ENCODE measurements around the gene MACROD2.
"Not testable (repeated sequence)": the region's sequence is repeated elsewhere in the genome, so short reads cannot be mapped to it uniquely, and the experiment has no call there.

The MACROD2 gene

GRCh38 chr20:14979453-14979986 lies 984.2 kb downstream of the MACROD2 start:
- ATAC-seq = no peak
- no peak for TF ChIP-seq ARNTL (CRISPR knock-in tag; IDR thresholded peaks at IDR 0.05; ENCODE audit: borderline replicate concordance, low read depth)
- TF ChIP-seq ZC3H10 (CRISPR knock-in tag; IDR thresholded peaks at IDR 0.05) = no peak
- no peak for TF ChIP-seq POU6F1 (CRISPR knock-in tag; IDR thresholded peaks at IDR 0.05; ENCODE audit: borderline replicate concordance, low read depth)
- no peak for TF ChIP-seq ZNF70 (CRISPR knock-in tag; IDR thresholded peaks at IDR 0.05)
- no peak for TF ChIP-seq PATZ1 (CRISPR knock-in tag; IDR thresholded peaks at IDR 0.05; ENCODE audit: borderline replicate concordance)
- no peak for TF ChIP-seq ZFP3 (CRISPR knock-in tag; IDR thresholded peaks at IDR 0.05)
- no peak for TF ChIP-seq ZNF8 (CRISPR knock-in tag; IDR thresholded peaks at IDR 0.05)
- TF ChIP-seq ESRRG (CRISPR knock-in tag; IDR thresholded peaks at IDR 0.05) = no peak
- no peak for TF ChIP-seq ZNF565 (CRISPR knock-in tag; conservative IDR thresholded peaks at IDR 0.05; ENCODE audit: low read depth)
- TF ChIP-seq SNAI2 (CRISPR knock-in tag; IDR thresholded peaks at IDR 0.05) = no peak
- TF ChIP-seq RARB (CRISPR knock-in tag; IDR thresholded peaks at IDR 0.05) = no peak
- TF ChIP-seq CSRNP3 (CRISPR knock-in tag; IDR thresholded peaks at IDR 0.05) = no peak
- TF ChIP-seq CREB5 (CRISPR knock-in tag; IDR thresholded peaks at IDR 0.05; ENCODE audit: low read depth) = no peak
- TF ChIP-seq TSHZ2 (CRISPR knock-in tag; IDR thresholded peaks at IDR 0.05) = no peak
- no peak for TF ChIP-seq TOX (CRISPR knock-in tag; IDR thresholded peaks at IDR 0.05; ENCODE audit: borderline replicate concordance)
- TF ChIP-seq OSR1 (CRISPR knock-in tag; IDR thresholded peaks at IDR 0.05) = no peak

- ATAC-seq = not testable (repeated sequence)
These were observed 986.2 kb downstream of the MACROD2 start for GRCh38 chr20:14981486-14981885.

GRCh38 chr20:14982324-14982723 lies 987.0 kb downstream of the MACROD2 start:
- ATAC-seq = not testable (repeated sequence)

GRCh38 chr20:14984305-14984704 lies 989.0 kb downstream of the MACROD2 start:
- TF ChIP-seq CREB5 (CRISPR knock-in tag; IDR thresholded peaks at IDR 0.05; ENCODE audit: low read depth) (no peak), ZNF70 (CRISPR knock-in tag; IDR thresholded peaks at IDR 0.05) (no peak), TSHZ2 (CRISPR knock-in tag; IDR thresholded peaks at IDR 0.05) (no peak), CSRNP3 (CRISPR knock-in tag; IDR thresholded peaks at IDR 0.05) (no peak), ZC3H10 (CRISPR knock-in tag; IDR thresholded peaks at IDR 0.05) (no peak), ZNF8 (CRISPR knock-in tag; IDR thresholded peaks at IDR 0.05) (no peak), ZFP3 (CRISPR knock-in tag; IDR thresholded peaks at IDR 0.05) (no peak), BACH2 (CRISPR knock-in tag; IDR thresholded peaks at IDR 0.05; ENCODE audit: borderline replicate concordance) (no peak), SNAI2 (CRISPR knock-in tag; IDR thresholded peaks at IDR 0.05) (no peak), PPARA (CRISPR knock-in tag; IDR thresholded peaks at IDR 0.05; ENCODE audit: borderline replicate concordance) (no peak), GLIS3 (CRISPR knock-in tag; IDR thresholded peaks at IDR 0.05) (no peak), ARNTL (CRISPR knock-in tag; IDR thresholded peaks at IDR 0.05; ENCODE audit: borderline replicate concordance, low read depth) (no peak)
- no peak for ATAC-seq
